Thoracic aorta (tissue), 2 donors: ENCODE data around the gene CHRNG. TPM values are rescaled to one million over a fixed set of nuclear protein-coding genes. Genes with fewer than 3 reads are reported as not detected.

Source experiments
- ATAC-seq: fragments of 150-250 bp; one replicate; pipeline ENCODE4 v1.8.0; 2017; ENCODE audit warnings: low read depth; ENCODE audit not compliant: insufficient number of reproducible peaks, low FRiP score
- DNase-seq: peaks from one replicate; pipeline ENCODE4 v3.0.0-alpha.2; 2020; ENCODE audit warnings: low spot score
- H3K27ac ChIP-seq, 2 donors: fragments of 200-600 bp; sonication (generic); 1 replicate in 1 of 2; 2 replicates in 1 of 2; pipeline ENCODE4 v1.5.1; 2016; ENCODE audit warnings: mild to moderate bottlenecking in 2 of 2, moderate library complexity in 2 of 2
- H3K27me3 ChIP-seq: fragments of 200-600 bp; sonication (generic); replicated peaks from 2 replicates; pipeline ENCODE4 v1.6.0; 2016; ENCODE audit warnings: mild to moderate bottlenecking; ENCODE audit not compliant: insufficient read depth
- H3K36me3 ChIP-seq: fragments of 200-600 bp; sonication (generic); one replicate; pipeline ENCODE4 v1.5.1; 2016
- H3K4me1 ChIP-seq, 2 donors: fragments of 200-600 bp; sonication (generic); 1 replicate in 1 of 2; 2 replicates in 1 of 2; pipeline versions ENCODE4 v1.5.1 to v1.6.0; 2016; ENCODE audit warnings: low read depth in 2 of 2, mild to moderate bottlenecking in 1 of 2; ENCODE audit not compliant: control insufficient read depth in 1 of 2
- H3K4me3 ChIP-seq: fragments of 200-600 bp; sonication (generic); 2 replicates; pipeline ENCODE4 v1.5.1; 2016; ENCODE audit warnings: mild to moderate bottlenecking
- H3K9me3 ChIP-seq: fragments of 200-600 bp; sonication (generic); 2 replicates; pipeline ENCODE4 v1.5.1; 2016
- total RNA-seq, 2 donors: library from RNA; depleted of rRNA; stranded (reverse); fragments of >200 nt; gene quantifications; one replicate each; pipeline versions ENCODE4 v1.1.0 to v1.2.3, GENCODE V29; 2016
- TF ChIP-seq, protein P1 (sequence below): fragments of 200-600 bp; sonication (generic); IDR thresholded peaks from one replicate; pipeline ENCODE4 v1.5.1; 2019; ENCODE audit warnings: antibody characterized with exemption

The CHRNG gene
- total RNA-seq, 2 donors from 2014 or later, result not detected

DNA sequence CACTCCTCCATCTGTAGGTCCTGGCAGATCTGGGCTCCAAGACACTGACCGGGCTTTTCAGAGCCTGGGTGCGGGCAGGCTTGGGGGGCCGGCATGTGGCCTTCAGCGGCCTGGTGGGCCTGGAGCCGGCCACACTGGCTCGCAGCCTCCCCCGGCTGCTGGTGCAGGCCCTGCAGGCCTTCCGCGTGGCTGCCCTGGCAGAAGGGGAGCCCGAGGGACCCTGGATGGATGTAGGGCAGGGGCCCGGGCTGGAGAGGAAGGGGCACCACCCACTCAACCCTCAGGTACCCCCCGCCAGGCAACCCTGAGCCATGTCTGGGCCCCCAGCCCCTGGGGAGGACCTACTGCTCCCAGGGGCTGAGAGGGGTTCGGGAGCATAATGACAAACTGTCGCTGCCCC lies 14.3 kb upstream of the CHRNG start:
- no peak overlapping the region for H3K4me3 ChIP-seq
- TF ChIP-seq, protein P1, sequence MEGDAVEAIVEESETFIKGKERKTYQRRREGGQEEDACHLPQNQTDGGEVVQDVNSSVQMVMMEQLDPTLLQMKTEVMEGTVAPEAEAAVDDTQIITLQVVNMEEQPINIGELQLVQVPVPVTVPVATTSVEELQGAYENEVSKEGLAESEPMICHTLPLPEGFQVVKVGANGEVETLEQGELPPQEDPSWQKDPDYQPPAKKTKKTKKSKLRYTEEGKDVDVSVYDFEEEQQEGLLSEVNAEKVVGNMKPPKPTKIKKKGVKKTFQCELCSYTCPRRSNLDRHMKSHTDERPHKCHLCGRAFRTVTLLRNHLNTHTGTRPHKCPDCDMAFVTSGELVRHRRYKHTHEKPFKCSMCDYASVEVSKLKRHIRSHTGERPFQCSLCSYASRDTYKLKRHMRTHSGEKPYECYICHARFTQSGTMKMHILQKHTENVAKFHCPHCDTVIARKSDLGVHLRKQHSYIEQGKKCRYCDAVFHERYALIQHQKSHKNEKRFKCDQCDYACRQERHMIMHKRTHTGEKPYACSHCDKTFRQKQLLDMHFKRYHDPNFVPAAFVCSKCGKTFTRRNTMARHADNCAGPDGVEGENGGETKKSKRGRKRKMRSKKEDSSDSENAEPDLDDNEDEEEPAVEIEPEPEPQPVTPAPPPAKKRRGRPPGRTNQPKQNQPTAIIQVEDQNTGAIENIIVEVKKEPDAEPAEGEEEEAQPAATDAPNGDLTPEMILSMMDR, result no peak
- peaks cover 7 to 33% of the 10 kb centered on the region in 2 donors for H3K4me1 ChIP-seq
- no peaks in the 10 kb centered on the region for H3K9me3 ChIP-seq
- H3K27ac ChIP-seq, result no peak overlapping the region
- ATAC-seq (no peak), DNase-seq (no peak)
- peaks cover 17% of the 10 kb centered on the region for H3K27me3 ChIP-seq
- H3K36me3 ChIP-seq, result no peaks in the 10 kb centered on the region

DNA sequence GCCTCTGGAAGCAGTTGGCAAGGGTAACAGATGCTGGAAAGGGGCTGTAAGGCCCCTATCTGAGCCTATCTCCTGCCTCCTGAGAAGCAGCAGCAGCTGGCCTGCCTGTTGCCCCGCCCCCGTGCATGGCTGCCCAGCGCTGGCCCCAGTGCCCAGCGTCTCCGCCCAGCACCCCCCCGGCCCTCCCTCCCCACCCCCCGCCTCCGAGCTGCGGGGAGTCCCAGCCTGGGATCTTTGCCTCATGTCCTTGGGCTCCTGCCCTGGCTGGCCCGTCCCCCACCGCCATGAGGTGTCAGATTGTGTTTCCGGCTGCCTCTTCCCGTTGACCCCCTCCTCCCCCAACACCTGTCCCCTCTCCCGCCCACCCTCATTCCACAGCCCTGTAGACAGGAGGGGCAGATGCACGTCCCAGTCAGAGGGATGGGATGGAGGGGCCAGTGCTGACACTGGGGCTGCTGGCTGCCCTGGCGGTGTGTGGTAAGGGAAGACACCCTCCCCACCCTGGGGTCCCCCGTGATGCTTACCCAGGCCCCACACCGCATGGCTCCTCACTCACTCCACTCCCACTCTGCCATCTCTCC lies 13.6 kb upstream of the CHRNG start, which contains the start of gene CHRND:
Gene CHRND, plus strand, starts transcription at position 370 of the 581 bp plus-strand sequence. Its CDS starts 56 bp downstream, at position 426.
- H3K36me3 ChIP-seq, result no peaks in the 10 kb centered on the region
- ATAC-seq, result no peak
- TF ChIP-seq, protein P1, result no peak
- no peak within 1 kb of the TSS for H3K27ac ChIP-seq
- DNase-seq, result no peak
- H3K9me3 ChIP-seq, result no peaks in the 10 kb centered on the region
- H3K27me3 ChIP-seq, result peaks cover 17% of the 10 kb centered on the region
- no peak within 1 kb of the TSS for H3K4me3 ChIP-seq
- peaks cover 7 to 33% of the 10 kb centered on the region in 2 donors for H3K4me1 ChIP-seq

DNA sequence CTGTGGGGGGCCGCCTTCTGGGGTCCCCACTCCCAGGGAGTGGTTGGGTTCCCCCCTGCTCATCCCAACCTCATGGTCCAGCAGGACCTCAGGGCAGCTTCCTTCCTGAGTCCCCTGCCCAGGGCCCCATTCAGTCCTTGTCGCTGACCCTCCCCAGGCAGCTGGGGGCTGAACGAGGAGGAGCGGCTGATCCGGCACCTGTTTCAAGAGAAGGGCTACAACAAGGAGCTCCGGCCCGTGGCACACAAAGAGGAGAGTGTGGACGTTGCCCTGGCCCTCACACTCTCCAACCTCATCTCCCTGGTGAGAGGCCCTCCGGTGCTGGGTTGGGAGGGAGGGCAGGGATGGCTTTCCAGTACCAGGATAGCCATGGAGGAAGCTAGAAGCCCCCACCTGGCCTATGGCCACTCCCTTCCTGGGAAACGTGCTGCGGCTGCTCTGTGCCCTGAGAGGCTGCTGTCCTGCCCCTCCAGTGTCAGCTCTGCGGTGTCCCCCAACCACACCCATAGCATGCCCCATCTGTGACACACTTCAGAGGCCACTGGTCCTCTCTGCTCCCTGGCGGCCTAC lies 13.0 kb upstream of the CHRNG start:
- H3K27me3 ChIP-seq, result peaks cover 17% of the 10 kb centered on the region

DNA sequence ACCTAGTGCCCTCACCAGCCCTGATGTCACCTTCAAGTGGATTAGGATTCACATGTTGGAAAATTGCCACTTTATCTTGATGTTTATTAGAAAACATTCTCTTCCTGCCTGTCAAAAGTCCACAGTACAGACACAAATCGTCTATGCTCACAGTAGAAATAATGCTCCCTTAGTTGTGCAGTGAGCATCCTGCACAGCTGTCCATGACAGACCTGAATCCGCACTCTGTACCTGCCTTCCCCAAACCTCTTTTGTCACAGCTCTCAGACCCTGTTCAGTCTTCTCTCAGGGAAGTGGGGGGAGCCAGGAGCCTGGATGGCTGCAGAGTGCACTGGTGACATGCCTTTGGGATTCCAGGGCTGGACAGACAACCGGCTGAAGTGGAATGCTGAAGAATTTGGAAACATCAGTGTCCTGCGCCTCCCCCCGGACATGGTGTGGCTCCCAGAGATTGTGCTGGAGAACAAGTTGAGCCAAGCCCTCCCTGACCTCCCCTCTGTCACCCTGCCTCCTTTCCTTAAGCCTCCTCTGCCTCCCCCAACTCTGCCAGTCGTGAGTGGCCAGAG lies 11.5 kb upstream of the CHRNG start:
- H3K36me3 ChIP-seq, result no peaks in the 10 kb centered on the region
- H3K4me1 ChIP-seq, result peaks cover 0 to 20% of the 10 kb centered on the region in 2 donors
- ATAC-seq (no peak), DNase-seq (no peak)
- peaks cover 11% of the 10 kb centered on the region for H3K27me3 ChIP-seq
- TF ChIP-seq, protein P1, result no peak
- no peak overlapping the region for H3K4me3 ChIP-seq
- H3K27ac ChIP-seq, result no peak overlapping the region
- no peaks in the 10 kb centered on the region for H3K9me3 ChIP-seq

More for the DNA sequence above, 13.0 kb upstream of the CHRNG start:
- TF ChIP-seq, protein P1, result no peak
- Histone ChIP-seq H3K36me3 (no peaks in the 10 kb centered on the region), H3K9me3 (no peaks in the 10 kb centered on the region), H3K4me3 (no peak overlapping the region), H3K4me1 (peaks cover 7 to 33% of the 10 kb centered on the region in 2 donors), H3K27ac (no peak overlapping the region)
- DNase-seq, result no peak
- ATAC-seq, result no peak

DNA sequence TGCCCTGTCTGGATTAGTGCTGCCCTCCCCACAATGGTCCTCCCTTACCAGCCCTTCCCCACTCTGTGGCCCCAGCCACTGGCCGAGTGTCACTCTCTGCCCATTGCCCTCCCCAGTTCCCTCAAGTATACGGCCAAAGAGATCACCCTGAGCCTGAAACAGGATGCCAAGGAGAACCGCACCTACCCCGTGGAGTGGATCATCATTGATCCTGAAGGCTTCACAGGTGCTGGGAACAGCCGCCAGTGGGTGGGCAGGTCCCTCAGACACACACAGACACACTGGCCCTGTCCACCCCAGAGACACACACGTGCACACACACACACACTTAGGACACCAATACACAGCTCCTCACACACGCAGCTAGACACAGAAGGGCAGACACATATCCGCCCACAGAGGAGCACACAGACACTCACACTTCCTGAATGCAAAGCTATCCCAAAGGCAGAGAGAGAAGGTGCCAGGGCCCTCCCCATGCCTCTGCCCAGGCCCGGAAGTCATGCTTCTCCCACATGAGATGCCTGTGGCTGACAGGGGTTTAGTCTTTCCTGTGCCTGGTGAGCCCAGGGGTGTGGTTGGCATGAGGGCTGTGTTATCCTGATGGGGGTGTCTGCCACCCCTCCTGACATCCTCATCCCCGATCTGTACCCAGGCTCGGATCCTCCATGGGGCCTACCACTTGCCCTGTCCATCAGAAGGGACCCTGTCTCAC lies 10.6 kb upstream of the CHRNG start:
- TF ChIP-seq, protein P1, result no peak
- Histone ChIP-seq H3K4me3 (no peak overlapping the region), H3K9me3 (no peaks in the 10 kb centered on the region), H3K36me3 (no peaks in the 10 kb centered on the region), H3K27me3 (peaks cover 2% of the 10 kb centered on the region), H3K4me1 (peaks cover 0 to 11% of the 10 kb centered on the region in 2 donors), H3K27ac (no peak overlapping the region)
- DNase-seq (no peak), ATAC-seq (no peak)
